Nephron (organoid): ENCODE measurements around the gene MAS1.

ENCODE experiments used
- H3K27ac Mint-ChIP-seq, 3 experiments: 2 replicates each; pipeline ENCODE4 v1.8.0; 2020; ENCODE audit warnings: mixed read lengths in 3 of 3, mild to moderate bottlenecking in 2 of 3, moderate library complexity in 1 of 3
- H3K27me3 Mint-ChIP-seq: 2 replicates; pipeline ENCODE4 v1.8.0; 2021; ENCODE audit warnings: low read depth, mild to moderate bottlenecking, moderate library complexity, mixed read lengths
- H3K36me3 Mint-ChIP-seq: 2 replicates; pipeline ENCODE4 v1.8.0; 2020; ENCODE audit warnings: low read depth, mixed read lengths
- H3K4me1 Mint-ChIP-seq: 2 replicates; pipeline ENCODE4 v1.8.0; 2020; ENCODE audit warnings: mixed read lengths
- H3K4me3 Mint-ChIP-seq, 3 experiments: 2 replicates each; pipeline ENCODE4 v1.8.0; 2020; ENCODE audit warnings: mild to moderate bottlenecking in 3 of 3, mixed read lengths in 3 of 3, moderate library complexity in 2 of 3
- H3K9me3 Mint-ChIP-seq: 2 replicates; pipeline ENCODE4 v1.8.0; 2020; ENCODE audit warnings: mixed read lengths
- CTCF ChIP-seq, 3 experiments: fragments of 200-600 bp; sonication (generic); IDR thresholded peaks; one replicate each; pipeline ENCODE4 v1.5.0; 2021; ENCODE audit warnings: antibody characterized with exemption in 3 of 3; ENCODE audit not compliant: unreplicated experiment in 3 of 3

Gene MAS1

DNA sequence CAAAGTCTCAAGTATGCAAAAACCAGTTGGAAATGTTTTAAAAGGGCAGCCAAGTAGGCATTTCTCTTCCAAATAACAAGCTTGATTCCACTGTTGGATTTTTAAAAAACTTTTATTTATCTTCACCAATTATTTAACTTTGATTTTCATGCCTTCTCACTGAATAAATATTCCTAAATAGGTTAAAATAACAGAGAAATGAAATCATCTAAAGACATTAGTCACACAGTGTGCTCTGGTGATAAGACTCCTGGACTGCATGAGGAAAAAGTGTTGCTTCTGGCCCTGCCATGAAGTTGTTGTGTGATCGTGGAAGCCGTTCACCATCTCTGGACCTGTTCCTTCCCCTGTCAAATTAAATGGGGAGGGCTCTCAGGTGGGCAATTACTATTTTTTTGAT lies 44.3 kb downstream of the MAS1 start:
- Mint-ChIP-seq H3K4me1 (peaks cover 69% of the 10 kb centered on the region), H3K9me3 (no peaks in the 10 kb centered on the region), H3K4me3 (no peak overlapping the region), H3K27me3 (peaks cover 2% of the 10 kb centered on the region), H3K36me3 (no peaks in the 10 kb centered on the region), H3K27ac (peak overlapping the region in 1 of 3 experiments; percentile 42)
- TF ChIP-seq CTCF (IDR thresholded peaks at IDR 0.05; ENCODE audit: unreplicated experiment in 3 of 3) = no peak

- Mint-ChIP-seq H3K27me3 (peaks cover 3% of the 10 kb centered on the region), H3K36me3 (no peaks in the 10 kb centered on the region), H3K4me3 (no peak overlapping the region), H3K4me1 (peaks cover 64% of the 10 kb centered on the region), H3K27ac (no peak overlapping the region), H3K9me3 (no peaks in the 10 kb centered on the region)
- no peak for TF ChIP-seq CTCF (IDR thresholded peaks at IDR 0.05; ENCODE audit: unreplicated experiment in 3 of 3)
These were observed 44.8 kb downstream of the MAS1 start for GRCh38 chr6:159935633-159936032.

DNA sequence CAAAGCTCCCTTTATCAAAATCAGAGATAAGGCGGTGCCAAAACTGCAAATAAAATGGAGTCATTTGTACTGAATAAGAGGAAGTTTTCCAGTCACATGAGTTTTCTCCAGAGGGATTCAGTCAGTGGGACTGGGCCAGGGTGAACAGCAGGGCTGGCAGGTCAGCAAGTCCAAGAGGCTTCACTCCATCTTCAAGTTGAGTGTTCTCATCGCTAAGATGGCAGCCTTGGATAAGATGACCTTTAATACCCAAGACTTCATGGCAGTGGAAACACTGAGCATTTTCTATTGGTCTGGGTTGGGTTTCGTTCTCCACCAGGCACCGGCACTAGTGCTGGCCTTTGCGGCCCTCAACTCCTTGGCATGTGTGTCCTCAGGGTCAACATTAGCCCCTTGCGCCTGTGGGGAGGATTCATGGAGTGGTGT lies 48.8 kb downstream of the MAS1 start:
- no peaks in the 10 kb centered on the region for H3K36me3 Mint-ChIP-seq
- no peak overlapping the region for H3K4me3 Mint-ChIP-seq
- peaks cover 35% of the 10 kb centered on the region for H3K4me1 Mint-ChIP-seq
- no peak overlapping the region for H3K27ac Mint-ChIP-seq
- TF ChIP-seq CTCF (IDR thresholded peaks at IDR 0.05; ENCODE audit: unreplicated experiment in 3 of 3) = no peak
- peaks cover 12% of the 10 kb centered on the region for H3K9me3 Mint-ChIP-seq
- peaks cover 3% of the 10 kb centered on the region for H3K27me3 Mint-ChIP-seq
